Central memory CD8-positive, alpha-beta T cell (primary cell): ENCODE results near the gene ZC3H18.

Experiments
- ATAC-seq: fragments of 150-1000 bp; cut with Tn5 transposase; replicated peaks from 2 replicates; pipeline ENCODE4 v1.10.0; 2022; ENCODE audit warnings: mild to moderate bottlenecking, moderate FRiP score, moderate number of reproducible peaks; ENCODE audit not compliant: poor library complexity, severe bottlenecking; ENCODE audit errors: extremely low read depth
- DNase-seq, 2 donors: peaks; one replicate each; pipeline ENCODE4 v3.0.0; 2021; ENCODE audit warnings: low spot score in 2 of 2
- H3K27ac Mint-ChIP-seq: one replicate; pipeline ENCODE4 v1.8.0; 2022; ENCODE audit warnings: low read depth, mild to moderate bottlenecking, moderate library complexity, mixed read lengths
- H3K27me3 Mint-ChIP-seq: one replicate; pipeline ENCODE4 v1.8.0; 2022; ENCODE audit warnings: mixed read lengths
- H3K36me3 Mint-ChIP-seq: one replicate; pipeline ENCODE4 v1.8.0; 2022; ENCODE audit warnings: mild to moderate bottlenecking, moderate library complexity, mixed read lengths; ENCODE audit not compliant: insufficient read depth
- H3K4me1 Mint-ChIP-seq: one replicate; pipeline ENCODE4 v1.8.0; 2022; ENCODE audit warnings: mixed read lengths
- H3K4me3 Mint-ChIP-seq: one replicate; pipeline ENCODE4 v1.8.0; 2022; ENCODE audit warnings: mild to moderate bottlenecking, moderate library complexity, mixed read lengths
- H3K9me3 Mint-ChIP-seq: one replicate; pipeline ENCODE4 v1.8.0; 2022; ENCODE audit warnings: mixed read lengths

Gene ZC3H18

DNA sequence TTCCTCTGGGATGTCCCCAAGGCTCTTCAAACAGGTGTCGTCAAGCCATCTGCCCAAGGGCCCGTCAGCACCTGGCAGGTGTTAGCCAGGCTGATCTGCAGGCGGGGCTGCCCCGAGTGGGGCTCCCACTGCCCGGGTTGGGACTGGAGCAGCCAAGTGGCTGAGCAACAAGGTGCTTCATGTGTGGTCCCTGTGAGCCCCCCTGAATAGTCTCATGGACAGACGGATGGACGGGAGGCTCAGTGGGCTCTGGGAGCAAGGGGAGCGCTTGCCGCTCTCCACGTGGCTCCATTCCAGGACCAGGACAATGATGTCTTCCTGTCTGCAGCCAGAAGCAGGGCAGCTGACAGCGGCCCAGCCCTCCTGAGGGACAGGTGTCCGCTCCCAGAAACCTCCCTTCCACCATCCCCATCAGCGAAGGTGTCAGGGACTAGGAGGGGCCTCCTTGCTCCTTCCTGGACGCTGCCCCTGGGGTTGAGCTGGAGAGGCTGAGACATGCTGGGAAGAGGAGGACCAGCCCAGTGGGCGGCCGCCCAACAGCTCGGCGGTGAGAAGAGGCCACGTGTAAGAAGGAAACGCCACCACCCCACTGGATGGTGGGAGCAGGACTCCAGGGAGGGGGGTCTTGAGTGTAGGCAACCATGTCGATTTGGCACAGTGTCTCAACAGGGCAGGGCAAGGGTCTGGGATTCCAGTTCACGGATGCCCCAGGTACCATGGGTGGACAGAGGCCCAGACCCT lies 106.5 kb downstream of the ZC3H18 start:
- Mint-ChIP-seq H3K4me1 (peaks cover 3% of the 10 kb centered on the region), H3K27ac (no peak overlapping the region), H3K36me3 (peaks cover 8% of the 10 kb centered on the region), H3K27me3 (no peaks in the 10 kb centered on the region), H3K4me3 (no peak overlapping the region), H3K9me3 (no peaks in the 10 kb centered on the region)
- DNase-seq (no peak), ATAC-seq (no peak)

GRCh38 chr16:88677721-88678120 lies 107.5 kb downstream of the ZC3H18 start:
- peaks cover 13% of the 10 kb centered on the region for H3K4me1 Mint-ChIP-seq
- no peaks in the 10 kb centered on the region for H3K27me3 Mint-ChIP-seq
- peaks cover 9% of the 10 kb centered on the region for H3K36me3 Mint-ChIP-seq
- ATAC-seq (no peak), DNase-seq (no peak)
- no peaks in the 10 kb centered on the region for H3K9me3 Mint-ChIP-seq
- H3K27ac Mint-ChIP-seq = no peak overlapping the region
- H3K4me3 Mint-ChIP-seq = no peak overlapping the region

- Mint-ChIP-seq H3K36me3 (peaks cover 9% of the 10 kb centered on the region), H3K4me1 (peaks cover 13% of the 10 kb centered on the region), H3K27me3 (no peaks in the 10 kb centered on the region), H3K9me3 (no peaks in the 10 kb centered on the region), H3K27ac (no peak overlapping the region), H3K4me3 (no peak overlapping the region)
- no peak for ATAC-seq
- no peak for DNase-seq
Measured at GRCh38 chr16:88678224-88678979, 108.2 kb downstream of the ZC3H18 start.

- Mint-ChIP-seq H3K27me3 (no peaks in the 10 kb centered on the region), H3K4me1 (peaks cover 13% of the 10 kb centered on the region), H3K4me3 (no peak overlapping the region), H3K9me3 (no peaks in the 10 kb centered on the region), H3K27ac (no peak overlapping the region), H3K36me3 (peaks cover 13% of the 10 kb centered on the region)
- ATAC-seq (no peak), DNase-seq (no peak)
Measured at GRCh38 chr16:88680554-88681083, 110.4 kb downstream of the ZC3H18 start.

DNA sequence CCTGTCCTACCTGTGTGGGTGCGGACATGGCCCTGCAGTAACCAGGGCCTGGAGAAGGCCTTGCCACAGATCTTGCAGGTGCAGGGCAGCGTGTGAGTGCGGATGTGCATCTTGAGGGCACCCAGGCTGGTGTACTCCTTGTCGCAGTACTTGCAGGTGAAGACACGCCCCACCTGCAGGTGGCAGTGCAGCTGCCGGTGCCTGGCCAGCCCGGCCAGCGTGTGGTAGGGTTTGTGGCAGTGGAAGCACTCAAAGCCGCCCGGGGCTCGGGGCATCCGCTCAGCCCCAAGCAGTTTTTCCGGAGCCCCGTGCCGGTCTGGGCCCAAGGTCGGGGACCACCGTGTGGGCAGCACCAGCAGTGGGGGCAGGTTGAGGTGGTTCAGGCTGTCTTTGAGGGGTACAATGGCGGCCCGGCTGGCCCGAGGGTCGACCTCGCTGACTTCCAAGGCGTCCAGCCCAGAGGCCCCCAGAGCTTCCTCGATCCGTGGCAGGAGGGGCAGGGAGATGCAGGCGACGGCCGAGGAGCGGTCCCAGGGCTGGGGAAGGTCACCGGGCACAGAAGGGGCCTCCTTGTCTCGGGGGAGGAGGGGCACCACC lies 111.0 kb downstream of the ZC3H18 start:
- DNase-seq (no peak), ATAC-seq (no peak)
- Mint-ChIP-seq H3K27ac (peak overlapping the region; percentile 83), H3K27me3 (no peaks in the 10 kb centered on the region), H3K9me3 (no peaks in the 10 kb centered on the region), H3K4me1 (peaks cover 13% of the 10 kb centered on the region), H3K4me3 (peak overlapping the region; percentile 42), H3K36me3 (peaks cover 13% of the 10 kb centered on the region)
